ENCODE results near the gene COL16A1.

GRCh38 chr1:31605908-31606427, 97.8 kb downstream of the COL16A1 start:
- TF ChIP-seq POLR2AphosphoS5 (IDR thresholded peaks at IDR 0.05) (no peak), POLR2A (IDR thresholded peaks at IDR 0.05) (no peak), CTCF (IDR thresholded peaks at IDR 0.05) (no peak), EP300 (IDR thresholded peaks at IDR 0.05; ENCODE audit: low read depth) (no peak)

Data from transverse colon (tissue), 4 donors.